Measurements from ENCODE around the gene RBM4B.
"Not testable (repeated sequence)": the region's sequence is repeated elsewhere in the genome, so short reads cannot be mapped to it uniquely, and the experiment has no call there.

Gene RBM4B, protein sequence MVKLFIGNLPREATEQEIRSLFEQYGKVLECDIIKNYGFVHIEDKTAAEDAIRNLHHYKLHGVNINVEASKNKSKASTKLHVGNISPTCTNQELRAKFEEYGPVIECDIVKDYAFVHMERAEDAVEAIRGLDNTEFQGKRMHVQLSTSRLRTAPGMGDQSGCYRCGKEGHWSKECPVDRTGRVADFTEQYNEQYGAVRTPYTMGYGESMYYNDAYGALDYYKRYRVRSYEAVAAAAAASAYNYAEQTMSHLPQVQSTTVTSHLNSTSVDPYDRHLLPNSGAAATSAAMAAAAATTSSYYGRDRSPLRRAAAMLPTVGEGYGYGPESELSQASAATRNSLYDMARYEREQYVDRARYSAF

GRCh38 chr11:66677599-66678375 is at the start of gene RBM4B:
Gene RBM4B (minus strand): TSS chr11:66677887. CDS start chr11:66677079, 808 bp downstream.
- DNase-seq: peak; percentile 98

- DNase-seq: no peak
Measured at GRCh38 chr11:66725647-66726046, 48.0 kb upstream of the RBM4B start.

DNA sequence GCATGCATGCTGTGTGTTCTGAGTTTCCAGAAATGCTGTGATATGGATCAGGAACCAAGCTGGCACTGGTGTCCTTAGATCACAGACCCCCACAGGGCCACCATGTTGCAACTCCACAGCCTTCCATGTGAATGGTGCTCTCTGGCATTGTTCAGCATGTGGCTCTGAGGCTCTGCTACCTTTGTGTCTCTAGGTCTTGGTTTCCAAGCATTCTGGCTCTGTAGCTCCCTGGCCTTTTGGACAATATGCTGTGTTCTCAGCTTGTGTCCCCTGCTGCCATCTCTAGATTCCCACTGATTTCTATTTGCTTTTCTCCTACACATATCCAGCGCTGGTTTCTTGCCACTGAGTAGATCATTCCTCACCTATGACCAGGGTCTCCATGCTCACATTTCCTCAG is 47.4 kb upstream of the RBM4B start:
- DNase-seq: no peak

DNA sequence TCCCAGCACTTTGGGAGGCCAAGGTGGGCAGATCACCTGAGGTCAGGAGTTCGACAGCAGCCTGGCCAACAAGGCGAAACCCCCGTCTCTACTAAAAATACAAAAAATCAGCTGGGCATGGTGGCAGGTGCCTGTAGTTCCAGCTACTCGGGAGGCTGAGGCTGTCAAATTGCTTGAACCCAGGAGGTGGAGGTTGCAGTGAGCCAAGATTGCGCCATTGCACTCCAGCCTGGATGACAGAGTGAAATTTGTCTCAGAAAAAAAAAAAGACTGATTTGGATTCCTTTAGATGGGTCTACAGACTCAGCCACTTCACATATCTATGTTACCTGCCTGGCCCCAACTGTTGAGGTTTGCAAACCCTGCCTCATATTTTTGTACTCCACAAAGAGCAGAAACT is 46.5 kb upstream of the RBM4B start:
- DNase-seq: not testable (repeated sequence)

GRCh38 chr11:66723693-66724092 is 46.0 kb upstream of the RBM4B start:
- no peak for DNase-seq

GRCh38 chr11:66722745-66723651 is 45.3 kb upstream of the RBM4B start:
- no peak for DNase-seq

DNA sequence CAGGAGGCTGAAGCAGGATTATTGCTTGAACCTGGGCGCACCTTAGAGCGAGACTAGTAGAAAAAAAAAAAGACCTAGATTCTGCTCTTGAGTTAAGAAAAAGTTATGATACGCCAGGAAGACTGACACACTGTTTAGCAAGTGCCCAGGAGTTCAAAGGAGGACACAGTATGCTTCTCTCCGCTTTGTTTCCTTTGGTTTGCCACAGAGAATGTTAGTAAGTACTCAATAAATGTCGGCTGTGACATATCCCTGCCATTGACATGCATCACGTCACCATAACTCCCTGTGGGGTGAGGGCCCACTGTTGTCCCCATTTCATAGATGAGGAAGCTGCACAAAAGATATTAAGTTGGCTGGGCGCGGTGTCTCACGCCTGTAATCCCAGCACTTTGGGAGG is 44.3 kb upstream of the RBM4B start:
- DNase-seq: no peak

GRCh38 chr11:66720899-66721470 is 43.3 kb upstream of the RBM4B start:
- no peak for DNase-seq

- DNase-seq: no peak
Measured at GRCh38 chr11:66720223-66720898, 42.7 kb upstream of the RBM4B start.

DNA sequence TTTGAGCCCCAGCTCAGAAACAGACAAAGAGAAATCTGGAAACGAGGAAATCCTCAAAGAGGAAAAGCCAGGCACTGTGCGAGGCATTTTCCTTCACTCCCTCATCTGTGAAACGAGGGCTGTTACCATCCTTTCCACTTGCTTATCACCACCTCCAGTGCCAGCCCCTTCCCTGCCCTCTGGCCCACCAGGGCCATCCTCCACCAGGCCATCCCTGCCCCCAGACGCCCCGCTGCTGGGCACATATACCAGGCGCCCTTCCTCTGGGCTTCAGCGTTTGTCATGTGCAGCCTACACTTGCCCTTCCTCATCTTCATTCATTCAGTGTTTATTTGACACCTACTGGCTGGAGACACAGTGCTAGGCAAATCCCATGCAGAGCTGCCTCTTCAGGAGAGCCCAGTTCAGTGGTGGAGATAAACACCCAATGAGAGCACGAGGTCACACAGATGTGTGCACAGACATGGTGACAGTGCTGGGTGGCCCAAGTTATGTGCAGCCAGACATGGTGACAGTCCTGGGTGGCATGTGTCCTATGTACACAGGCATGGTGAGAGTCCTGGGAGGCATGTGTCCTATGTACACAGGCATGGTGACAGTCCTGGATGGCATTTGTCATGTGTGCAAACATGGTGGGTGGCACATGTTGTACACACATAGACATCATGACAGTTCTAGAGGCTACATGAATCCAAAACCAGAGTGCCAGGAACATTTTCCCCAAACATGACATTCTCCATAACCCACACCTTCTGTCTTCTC is 41.6 kb upstream of the RBM4B start:
- no peak for DNase-seq

DNA sequence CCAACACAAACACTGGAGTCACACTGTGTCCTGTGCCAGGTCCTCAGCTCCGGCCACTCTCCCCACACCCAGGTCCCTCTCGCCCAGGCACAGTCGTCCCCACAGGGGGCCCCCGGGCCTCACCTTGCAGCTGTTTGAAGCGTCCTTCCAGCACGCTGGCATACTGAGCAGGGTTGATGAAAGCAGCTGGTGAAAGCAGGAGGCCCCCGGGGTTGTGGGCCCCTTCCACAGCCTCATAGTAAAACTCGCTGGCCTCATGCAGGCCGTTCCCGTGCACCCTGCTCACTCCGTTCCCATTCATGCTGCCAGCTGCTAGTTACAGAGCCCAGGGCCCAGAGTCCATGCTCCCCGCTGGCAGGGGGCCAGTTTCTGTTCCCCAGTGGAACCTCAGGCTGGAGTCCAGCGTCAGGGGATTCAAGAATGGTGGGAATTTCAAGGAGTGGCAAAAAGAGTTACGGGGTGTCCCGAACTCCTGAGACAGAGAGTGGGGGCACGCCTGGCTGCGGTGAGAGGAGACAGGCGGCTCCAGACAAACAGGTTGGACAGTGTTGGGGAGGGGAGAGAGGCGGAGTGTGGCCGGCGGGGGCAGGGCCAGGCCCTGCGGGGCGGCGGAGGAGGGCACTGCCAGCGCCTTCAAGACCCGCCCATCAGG is 40.8 kb upstream of the RBM4B start:
- no peak for DNase-seq

- DNase-seq: no peak
Measured at GRCh38 chr11:66717925-66718319, 40.2 kb upstream of the RBM4B start.

DNA sequence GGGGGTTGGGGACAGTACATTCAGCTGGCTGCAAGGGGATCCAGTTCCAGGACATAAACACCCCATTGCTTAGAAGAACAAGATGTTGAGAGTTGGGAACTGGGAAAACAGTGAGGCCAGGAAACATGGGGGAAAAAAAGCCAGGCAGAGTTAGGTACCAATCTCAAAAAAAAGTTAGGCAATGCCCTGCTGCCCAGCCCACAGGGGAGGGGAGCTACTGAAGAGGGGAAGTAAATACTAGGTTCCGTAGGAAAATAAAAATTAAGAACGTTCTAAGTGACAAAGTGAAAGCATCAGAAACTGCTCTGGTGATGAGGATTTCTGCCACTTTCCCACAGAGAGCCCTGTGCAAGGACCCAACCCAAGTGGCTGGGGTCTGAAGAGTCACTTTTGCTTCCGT is 39.3 kb upstream of the RBM4B start:
- DNase-seq: no peak

GRCh38 chr11:66715346-66716085 is 37.8 kb upstream of the RBM4B start:
- DNase-seq: no peak

- DNase-seq: no peak
Measured at GRCh38 chr11:66713746-66714480, 36.2 kb upstream of the RBM4B start.

GRCh38 chr11:66710384-66710930 is 32.8 kb upstream of the RBM4B start:
- DNase-seq: no peak

DNA sequence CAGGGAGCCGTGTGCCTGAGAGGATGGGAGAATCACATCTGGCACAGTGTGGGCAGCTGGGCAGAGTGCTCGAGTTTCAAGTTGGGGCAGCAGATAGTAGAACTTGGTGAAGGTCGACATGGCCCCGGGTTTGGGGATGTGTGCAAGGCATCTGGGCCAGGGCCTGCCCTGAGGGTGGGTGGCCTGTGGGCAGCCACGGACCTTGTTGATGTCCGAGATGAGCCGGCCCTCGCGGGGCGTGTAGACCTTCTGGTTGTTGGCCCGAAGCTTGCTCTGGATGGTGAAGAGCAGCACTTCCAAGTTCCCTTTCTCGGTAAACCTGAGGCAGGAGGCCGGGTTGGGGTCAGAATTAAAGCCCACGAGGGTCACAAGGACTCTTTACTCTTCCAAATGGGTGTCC is 31.0 kb upstream of the RBM4B start:
- DNase-seq: no peak

DNA sequence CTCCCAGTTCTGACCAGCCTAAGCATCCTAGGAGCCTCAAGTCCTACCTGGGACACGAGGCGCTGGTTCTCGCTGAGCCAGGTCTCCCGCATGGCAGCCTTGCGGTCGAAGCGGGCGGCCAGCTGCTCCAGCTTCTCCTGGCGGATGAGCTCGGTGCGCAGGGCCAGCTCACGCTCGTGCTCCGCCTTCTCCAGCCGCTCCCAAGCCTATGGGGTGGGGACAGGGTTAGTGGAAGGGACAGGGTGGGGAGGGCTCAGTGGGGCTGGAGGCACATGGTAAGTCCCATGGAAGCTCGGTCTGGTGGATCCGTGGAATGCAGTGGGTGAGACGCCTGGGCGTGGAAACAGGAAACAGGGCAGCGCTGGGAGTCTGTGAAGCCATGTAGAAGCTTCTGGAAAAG is 30.4 kb upstream of the RBM4B start:
- no peak for DNase-seq

- no peak for DNase-seq
Measured at GRCh38 chr11:66707486-66707885, 29.8 kb upstream of the RBM4B start.

Data from right hindlimb (tissue), 1 donor.